ENCODE results near the gene CDH20. TPM values are rescaled to one million over a fixed set of nuclear protein-coding genes. Genes with fewer than 3 reads are reported as not detected.
A peak's percentile ranks its signal among the peaks of the same experiment; 100 is the strongest.

The CDH20 gene
- total RNA-seq, 4 donors from 2014 or later: 0.14 TPM; not detected in 3

GRCh38 chr18:61581578-61582201 lies 248.5 kb downstream of the CDH20 start:
- no peaks in the 10 kb centered on the region for H3K36me3 ChIP-seq
- no peak for TF ChIP-seq EP300 (IDR thresholded peaks at IDR 0.05; ENCODE audit: low read depth)
- TF ChIP-seq CTCF (IDR thresholded peaks at IDR 0.05): peak; percentile 92 to 99 (median 99)
- in situ Hi-C loops (cut with MboI; ENCODE audit: low pct_ligation_motif_present in 1 of 4, low pct_unique_long_range_greater_than_20kb in 1 of 4, low sequenced_read_pairs in 3 of 4): loop anchor here (10.0 to 25.0 kb wide), 4 partner anchors 306 to 556 kb away; partner anchors contain the start of gene RNF152 (in 3 of the 4)
- intact Hi-C loops (cut with DNase I; ENCODE audit: low total_unique reads): no loop called here
- 6 to 28% methylated on average over 3 to 21 of the region's 22 CpGs for WGBS, 2 donors (ENCODE audit: low coverage in 1 of 2)
- H3K4me3 ChIP-seq: peak overlapping the region in 3 of 4 donors; percentile 32 to 52 (median 36)
- DNase-seq: peak; percentile 79
- H3K27me3 ChIP-seq: peaks cover 3% of the 10 kb centered on the region
- H3K4me1 ChIP-seq: peaks cover 0 to 21% (median 12%) of the 10 kb centered on the region in 4 donors
- H3K27ac ChIP-seq: peak overlapping the region; percentile 31 to 71 (median 54)
- no peaks in the 10 kb centered on the region for H3K9me3 ChIP-seq

GRCh38 chr18:61582202-61582710 lies 249.0 kb downstream of the CDH20 start:
- in situ Hi-C loops (cut with MboI; ENCODE audit: low pct_ligation_motif_present in 1 of 4, low pct_unique_long_range_greater_than_20kb in 1 of 4, low sequenced_read_pairs in 3 of 4) (loop anchor here (10.0 to 25.0 kb wide), 4 partner anchors 305 to 555 kb away; partner anchors contain the start of gene RNF152 (in 3 of the 4)), intact Hi-C loops (cut with DNase I; ENCODE audit: low total_unique reads) (no loop called here)
- H3K4me3 ChIP-seq: peak overlapping the region in 3 of 4 donors; percentile 32 to 52 (median 36)
- H3K36me3 ChIP-seq: no peaks in the 10 kb centered on the region
- TF ChIP-seq CTCF (IDR thresholded peaks at IDR 0.05): peak in 4 of 5 experiments; percentile 0 to 38 (median 4)
- TF ChIP-seq POLR2AphosphoS5 (IDR thresholded peaks at IDR 0.05): no peak
- 18 to 30% methylated on average over 2 to 15 of the region's 15 CpGs for WGBS, 2 donors (ENCODE audit: low coverage in 1 of 2)
- H3K27me3 ChIP-seq: peaks cover 2% of the 10 kb centered on the region
- no peak for DNase-seq
- peaks cover 0 to 24% (median 14%) of the 10 kb centered on the region in 4 donors for H3K4me1 ChIP-seq
- no peaks in the 10 kb centered on the region for H3K9me3 ChIP-seq
- H3K27ac ChIP-seq: peak overlapping the region; percentile 31 to 71 (median 54)

GRCh38 chr18:61583548-61583947 lies 250.3 kb downstream of the CDH20 start:
- Histone ChIP-seq H3K9me3 (no peaks in the 10 kb centered on the region), H3K4me1 (peaks cover 0 to 32% (median 14%) of the 10 kb centered on the region in 4 donors), H3K27me3 (no peaks in the 10 kb centered on the region), H3K36me3 (no peaks in the 10 kb centered on the region), H3K27ac (no peak overlapping the region), H3K4me3 (no peak overlapping the region)
- 61% methylated on average over 1 of the region's 1 CpG; no CpG with 5 or more reads in 1 of the 2 donors for WGBS, 2 donors (ENCODE audit: low coverage in 1 of 2)
- TF ChIP-seq EP300 (IDR thresholded peaks at IDR 0.05; ENCODE audit: low read depth) (no peak), POLR2AphosphoS5 (IDR thresholded peaks at IDR 0.05) (no peak), CTCF (IDR thresholded peaks at IDR 0.05) (no peak), POLR2A (IDR thresholded peaks at IDR 0.05) (no peak)
- intact Hi-C loops (cut with DNase I; ENCODE audit: low total_unique reads): no loop called here
- in situ Hi-C loops (cut with MboI; ENCODE audit: low pct_ligation_motif_present in 1 of 4, low pct_unique_long_range_greater_than_20kb in 1 of 4, low sequenced_read_pairs in 3 of 4): loop anchor here (10.0 to 25.0 kb wide), 4 partner anchors 304 to 554 kb away; partner anchors contain the start of gene RNF152 (in 3 of the 4)
- no peak for DNase-seq

GRCh38 chr18:61587865-61588264 lies 254.6 kb downstream of the CDH20 start:
- no peaks in the 10 kb centered on the region for H3K36me3 ChIP-seq
- TF ChIP-seq POLR2AphosphoS5 (IDR thresholded peaks at IDR 0.05) (no peak), EP300 (IDR thresholded peaks at IDR 0.05; ENCODE audit: low read depth) (no peak), CTCF (IDR thresholded peaks at IDR 0.05) (no peak), POLR2A (IDR thresholded peaks at IDR 0.05) (no peak)
- no peaks in the 10 kb centered on the region for H3K27me3 ChIP-seq
- no peaks in the 10 kb centered on the region for H3K9me3 ChIP-seq
- no peak overlapping the region for H3K27ac ChIP-seq
- peaks cover 0 to 27% (median 4%) of the 10 kb centered on the region in 4 donors for H3K4me1 ChIP-seq
- WGBS, 2 donors (ENCODE audit: low coverage in 1 of 2): 40% methylated on average over 2 of the region's 2 CpGs; no CpG with 5 or more reads in 1 of the 2 donors
- in situ Hi-C loops (cut with MboI; ENCODE audit: low pct_ligation_motif_present in 1 of 4, low pct_unique_long_range_greater_than_20kb in 1 of 4, low sequenced_read_pairs in 3 of 4): loop anchor here (10.0 to 25.0 kb wide), 4 partner anchors 299 to 549 kb away; partner anchors contain the start of gene RNF152 (in 3 of the 4)
- no peak overlapping the region for H3K4me3 ChIP-seq
- no peak for DNase-seq
- intact Hi-C loops (cut with DNase I; ENCODE audit: low total_unique reads): no loop called here

Measured in transverse colon (tissue), 4 donors.